HG02943 (cell line): ENCODE data around the gene HOXB6.

ENCODE experiments used
- ATAC-seq: cut with Tn5 transposase; IDR thresholded peaks from one replicate; pipeline ENCODE4 v1.9.1; 2021; ENCODE audit warnings: mild to moderate bottlenecking, low read depth, moderate library complexity; ENCODE audit not compliant: unreplicated experiment

Gene HOXB6

GRCh38 chr17:48624118-48624517, 19.3 kb upstream of the HOXB6 start:
- ATAC-seq, result no peak

- ATAC-seq, result no peak
These were observed 18.8 kb upstream of the HOXB6 start for GRCh38 chr17:48623583-48623982.

GRCh38 chr17:48622857-48623256, 18.1 kb upstream of the HOXB6 start:
- no peak for ATAC-seq

- ATAC-seq, result no peak
These were observed 16.9 kb upstream of the HOXB6 start for GRCh38 chr17:48621410-48622392.

- ATAC-seq, result no peak
These were observed 15.8 kb upstream of the HOXB6 start for GRCh38 chr17:48620461-48621139.

GRCh38 chr17:48619826-48620449, 15.2 kb upstream of the HOXB6 start:
- ATAC-seq, result no peak

GRCh38 chr17:48618256-48618896, 13.6 kb upstream of the HOXB6 start:
- no peak for ATAC-seq

- no peak for ATAC-seq
These were observed 12.9 kb upstream of the HOXB6 start for GRCh38 chr17:48617471-48618255.

GRCh38 chr17:48616717-48617470, 12.1 kb upstream of the HOXB6 start:
- no peak for ATAC-seq

GRCh38 chr17:48615963-48616716, 11.4 kb upstream of the HOXB6 start:
- ATAC-seq, result no peak

- ATAC-seq, result no peak
These were observed 10.5 kb upstream of the HOXB6 start, which contains the start of gene HOXB8 for GRCh38 chr17:48615047-48615962. Gene HOXB8, minus strand, starts transcription at chr17:48615292. Its CDS starts 588 bp downstream, at chr17:48614704.

- no peak for ATAC-seq
These were observed 9.3 kb upstream of the HOXB6 start for GRCh38 chr17:48613862-48614694.

GRCh38 chr17:48612854-48613691, 8.3 kb upstream of the HOXB6 start:
- no peak for ATAC-seq

- ATAC-seq, result no peak
These were observed 7.7 kb upstream of the HOXB6 start for GRCh38 chr17:48612456-48612853.

GRCh38 chr17:48611681-48612455, 7.1 kb upstream of the HOXB6 start:
- ATAC-seq, result no peak
